HG03039 (cell line): Measurements from ENCODE around the gene UGT1A1.

Source experiments
- ATAC-seq: cut with Tn5 transposase; IDR thresholded peaks from one replicate; pipeline ENCODE4 v1.9.1; 2021; ENCODE audit warnings: mild to moderate bottlenecking, moderate library complexity; ENCODE audit not compliant: unreplicated experiment

The UGT1A1 gene

GRCh38 chr2:233814056-233814835 lies 54.2 kb downstream of the UGT1A1 start:
- no peak for ATAC-seq

- no peak for ATAC-seq
Measured at GRCh38 chr2:233815861-233816260, 55.8 kb downstream of the UGT1A1 start.

- ATAC-seq = no peak
Measured at GRCh38 chr2:233816334-233816733, 56.3 kb downstream of the UGT1A1 start.

DNA sequence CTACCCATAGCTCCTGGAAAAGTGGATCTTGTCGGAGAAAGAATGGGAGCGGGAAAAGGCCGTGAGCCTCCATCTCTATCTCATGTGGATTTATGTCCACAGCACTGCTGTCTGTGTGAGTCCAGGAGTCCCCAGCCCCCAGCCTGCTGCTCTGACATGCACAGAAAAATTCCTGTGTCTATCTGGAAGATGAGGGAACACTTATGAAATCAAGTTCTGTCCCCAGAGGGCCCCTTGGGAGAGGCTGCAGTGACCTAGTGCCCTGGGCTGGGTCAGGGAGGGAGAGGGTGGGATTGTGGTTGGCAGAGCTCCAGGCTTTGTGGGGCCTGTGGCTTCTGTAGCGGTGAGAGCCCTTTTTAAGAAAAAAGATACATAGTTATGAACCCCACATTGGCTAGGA lies 56.7 kb downstream of the UGT1A1 start:
- no peak for ATAC-seq

- ATAC-seq = no peak
Measured at GRCh38 chr2:233817361-233817911, 57.4 kb downstream of the UGT1A1 start.

GRCh38 chr2:233817995-233818638 lies 58.0 kb downstream of the UGT1A1 start:
- ATAC-seq = no peak

DNA sequence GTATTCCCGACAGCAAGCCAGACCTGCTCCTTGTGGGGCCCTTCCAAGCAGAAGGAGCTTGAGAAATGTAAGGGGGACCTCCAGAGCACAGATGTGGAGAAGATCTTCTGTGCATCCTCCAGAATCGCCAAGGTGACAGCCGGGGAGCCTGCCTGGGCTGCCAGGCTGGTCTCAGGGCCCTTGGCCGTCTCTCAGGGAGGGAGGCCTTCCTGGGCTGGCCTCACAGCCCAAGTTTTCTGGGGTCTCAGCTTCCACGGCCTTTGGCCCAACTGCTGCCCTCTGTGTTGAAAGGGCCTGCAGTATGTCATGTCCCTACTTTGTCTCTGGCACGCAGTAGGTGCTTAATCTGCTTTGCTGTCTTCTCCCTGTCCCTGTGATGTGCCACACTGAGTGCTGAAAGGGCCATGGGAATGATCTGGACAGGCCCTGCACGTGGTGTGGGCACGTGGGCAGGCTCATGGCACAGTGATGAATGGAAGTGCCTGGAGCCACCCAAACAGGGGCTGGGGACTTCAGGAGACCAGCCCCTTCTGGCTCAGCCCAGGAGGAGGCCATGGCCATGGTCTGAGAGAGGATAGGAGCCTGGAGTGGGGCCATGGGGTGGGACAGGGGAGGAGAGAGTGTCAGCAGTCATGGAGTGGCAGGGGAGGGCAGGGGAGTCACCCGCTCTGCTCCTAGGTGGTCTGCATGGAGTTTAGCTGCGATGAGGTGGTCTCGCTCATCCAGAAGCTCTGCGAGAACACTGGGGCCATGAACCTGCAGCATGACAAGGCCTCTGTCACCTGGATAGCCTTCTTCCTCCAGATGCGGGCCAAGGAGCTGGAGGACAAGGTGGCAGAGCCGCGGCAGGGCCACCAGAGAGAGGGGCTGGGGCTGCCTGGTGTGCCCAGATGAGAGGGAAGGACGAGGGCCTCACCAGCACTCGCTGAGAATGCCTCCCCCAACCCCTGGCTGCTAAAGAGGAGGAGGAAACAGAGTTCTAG lies 58.9 kb downstream of the UGT1A1 start:
- no peak for ATAC-seq

- no peak for ATAC-seq
Measured at GRCh38 chr2:233819884-233820773, 60.1 kb downstream of the UGT1A1 start.

- ATAC-seq = no peak
Measured at GRCh38 chr2:233820774-233821105, 60.7 kb downstream of the UGT1A1 start.

GRCh38 chr2:233821196-233821595 lies 61.1 kb downstream of the UGT1A1 start:
- ATAC-seq = no peak

GRCh38 chr2:233821709-233822100 lies 61.6 kb downstream of the UGT1A1 start:
- no peak for ATAC-seq

DNA sequence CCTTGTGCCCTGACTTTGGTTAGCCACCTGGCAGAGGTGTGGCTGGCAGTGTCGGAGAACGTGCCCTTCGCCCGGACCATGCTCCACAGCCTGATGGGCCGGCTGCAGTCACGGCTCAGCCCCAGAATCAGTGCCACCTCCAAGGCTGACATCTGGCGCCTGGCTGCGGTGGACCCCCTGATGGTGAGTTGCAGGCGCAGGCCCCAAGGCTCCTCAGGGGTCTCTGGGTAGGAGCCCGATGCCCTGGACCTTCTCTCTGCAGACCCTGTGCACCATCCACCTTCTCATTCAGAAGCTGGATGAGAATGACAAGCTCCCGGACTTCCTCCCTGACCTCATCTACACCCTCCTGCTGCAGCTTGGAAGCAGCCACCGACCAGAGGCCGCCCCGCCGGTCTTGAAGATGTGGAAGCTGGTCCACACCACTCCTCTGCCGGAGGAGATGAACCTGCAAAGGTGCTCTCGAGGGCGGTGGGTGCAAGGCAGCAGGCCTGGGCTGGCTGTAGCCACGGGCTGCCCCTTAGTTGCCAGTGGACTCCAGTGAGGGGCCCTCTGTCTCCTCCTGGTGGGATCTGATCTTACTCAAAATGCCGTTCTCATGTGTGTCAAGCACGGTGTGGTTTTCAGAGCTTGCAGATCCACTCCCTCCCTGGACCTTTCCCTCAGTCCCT lies 62.2 kb downstream of the UGT1A1 start:
- ATAC-seq = no peak
